SK-N-SH (cell line): ENCODE data around the gene ZNF587B. TPM values are rescaled to one million over a fixed set of nuclear protein-coding genes. Genes with fewer than 3 reads are reported as not detected.
A peak's percentile ranks its signal among the peaks of the same experiment; 100 is the strongest.
"Not testable (repeated sequence)": the region's sequence is repeated elsewhere in the genome, so short reads cannot be mapped to it uniquely, and the experiment has no call there.

Experiments used
- CTCF ChIA-PET: fragments of 300-600, 350-600 bp; formaldehyde crosslinking; extraction: SDS; loops from one replicate; lab custom pipeline; 2021; lab: Yijun Ruan, JAX
- POLR2A ChIA-PET: fragments of 350-600 bp; sonication (Branson Sonifier 250); formaldehyde crosslinking; extraction: SDS; loops from one replicate; lab custom pipeline; 2020; ENCODE audit warnings: antibody characterized with exemption, inconsistent platforms; lab: Yijun Ruan, JAX
- DNase-seq: peaks from one replicate; pipeline ENCODE4 v3.0.0; 2012
- H2AFZ ChIP-seq: fragments of 200-600 bp; sonication (generic); 2 replicates; pipeline ENCODE4 v1.8.1; 2016; ENCODE audit warnings: antibody characterized with exemption, mild to moderate bottlenecking, low read depth
- H3F3A ChIP-seq: fragments of 200-600 bp; sonication (generic); replicated peaks from 2 replicates; pipeline ENCODE3; 2016; ENCODE audit warnings: antibody characterized with exemption, mild to moderate bottlenecking; ENCODE audit not compliant: insufficient read depth
- H3K27ac ChIP-seq, 2 experiments: fragments of 200-500 bp in 1 of 2; fragments of 200-600 bp in 1 of 2; sonication (Bioruptor generic) in 1 of 2; sonication (generic), shearing (Covaris generic) in 1 of 2; 2 replicates each; pipeline versions ENCODE4 v1.5.1 to v1.6.1; 2014 to 2016; ENCODE audit warnings: low read depth in 2 of 2, inconsistent platforms in 1 of 2, low read length in 1 of 2, mild to moderate bottlenecking in 1 of 2, mixed read lengths in 1 of 2
- H3K27me3 ChIP-seq: fragments of 200-600 bp; sonication (generic), shearing (Covaris generic); 2 replicates; pipeline ENCODE4 v1.6.1; 2016; ENCODE audit warnings: mixed run types; ENCODE audit not compliant: insufficient read depth
- H3K36me3 ChIP-seq, 2 experiments: fragments of 200-500 bp in 1 of 2; fragments of 200-600 bp in 1 of 2; sonication (Bioruptor generic) in 1 of 2; sonication (generic) in 1 of 2; replicated peaks in 1 of 2; 2 replicates each; pipeline versions ENCODE3 to v1.5.1; 2014 to 2016; ENCODE audit warnings: low read length in 1 of 2, mild to moderate bottlenecking in 1 of 2; ENCODE audit not compliant: insufficient read depth in 2 of 2, control insufficient read depth in 1 of 2
- H3K4me1 ChIP-seq, 2 experiments: fragments of 200-500 bp in 1 of 2; fragments of 200-600 bp in 1 of 2; sonication (Bioruptor generic) in 1 of 2; sonication (generic), shearing (Covaris generic) in 1 of 2; 2 replicates each; pipeline versions ENCODE4 v1.5.1 to v1.6.1; 2014 to 2016; ENCODE audit warnings: low read depth in 1 of 2, low read length in 1 of 2, mixed run types in 1 of 2; ENCODE audit not compliant: insufficient read depth in 2 of 2, control insufficient read depth in 1 of 2
- H3K4me2 ChIP-seq: fragments of 200-600 bp; sonication (generic), shearing (Covaris generic); 2 replicates; pipeline ENCODE4 v1.6.1; 2017; ENCODE audit warnings: mixed run types
- H3K4me3 ChIP-seq, 2 experiments: fragments of 200-500 bp in 1 of 2; fragments of 200-600 bp in 1 of 2; sonication (Bioruptor generic) in 1 of 2; sonication (generic), shearing (Covaris generic) in 1 of 2; 2 replicates each; pipeline versions ENCODE4 v1.5.1 to v1.8.1; 2014 to 2016; ENCODE audit warnings: low read depth in 2 of 2, inconsistent platforms in 1 of 2, low read length in 1 of 2, mild to moderate bottlenecking in 1 of 2, mixed read lengths in 1 of 2, moderate library complexity in 1 of 2
- H3K79me2 ChIP-seq: fragments of 200-600 bp; sonication (generic); 2 replicates; pipeline ENCODE4 v1.8.1; 2017; ENCODE audit warnings: mild to moderate bottlenecking; ENCODE audit not compliant: insufficient read depth
- H3K9ac ChIP-seq: fragments of 200-600 bp; sonication (generic); 2 replicates; pipeline ENCODE4 v1.6.1; 2017; ENCODE audit warnings: mixed run types
- H3K9me2 ChIP-seq: fragments of 200-600 bp; sonication (generic); 2 replicates; pipeline ENCODE4 v1.6.1; 2017; ENCODE audit warnings: mixed run types
- H3K9me3 ChIP-seq: fragments of 200-600 bp; sonication (generic); 2 replicates; pipeline ENCODE4 v1.6.1; 2017; ENCODE audit warnings: mixed run types, mild to moderate bottlenecking, moderate library complexity
- H4K20me1 ChIP-seq: fragments of 200-600 bp; sonication (generic); 2 replicates; pipeline ENCODE4 v1.6.1; 2017; ENCODE audit warnings: mild to moderate bottlenecking, mixed run types; ENCODE audit not compliant: insufficient read depth
- FOSL2 ChIP-seq: IDR thresholded peaks from 2 replicates; pipeline ENCODE4 v1.4.0; 2012; ENCODE audit warnings: low read depth, mild to moderate bottlenecking, moderate library complexity, borderline replicate concordance
- FOXJ3 ChIP-seq: sonication (generic); formaldehyde crosslinking; IDR thresholded peaks from 2 replicates; pipeline ENCODE4 v1.5.1; 2020; ENCODE audit warnings: mild to moderate bottlenecking, missing genetic modification reagents
- GABPA ChIP-seq: IDR thresholded peaks from 2 replicates; pipeline ENCODE4 v1.4.0; 2012; ENCODE audit warnings: low read depth, mild to moderate bottlenecking
- JUND ChIP-seq: IDR thresholded peaks from 2 replicates; pipeline ENCODE4 v1.4.0; 2012
- RAD21 ChIP-seq: IDR thresholded peaks from 2 replicates; pipeline ENCODE4 v1.6.1; 2012; ENCODE audit warnings: mild to moderate bottlenecking, low read length
- RFX5 ChIP-seq: IDR thresholded peaks from 2 replicates; pipeline ENCODE4 v1.6.1; 2012; ENCODE audit warnings: mild to moderate bottlenecking, improper control_type of control experiment, low read length
- RXRA ChIP-seq: IDR thresholded peaks from 2 replicates; pipeline ENCODE4 v1.4.0; 2012; ENCODE audit warnings: low read depth, mild to moderate bottlenecking, borderline replicate concordance
- SMC3 ChIP-seq: IDR thresholded peaks from 2 replicates; pipeline ENCODE4 v1.6.1; 2012; ENCODE audit warnings: low read depth, low read length, improper control_type of control experiment
- USF1 ChIP-seq: IDR thresholded peaks from 2 replicates; pipeline ENCODE4 v1.4.0; 2012; ENCODE audit warnings: low read depth, borderline replicate concordance
- WGBS: methylation state at CpG from one replicate; pipeline ENCODE4 v1.1.6; 2017; ENCODE audit warnings: low lambda C conversion rate; 5-methylcytosine and 5-hydroxymethylcytosine counted together
- polyA plus RNA-seq, 3 experiments: library from polyadenylated mRNA; depleted of rRNA; stranded (reverse); fragments of >200 nt; gene quantifications; 2 replicates each; pipeline ENCODE4 v1.2.3, GENCODE V29; 2012
- TF ChIP-seq, protein P1 (sequence below): IDR thresholded peaks from 2 replicates; pipeline ENCODE4 v1.4.0; 2012; ENCODE audit warnings: low read depth, borderline replicate concordance

ZNF587B gene
- polyA plus RNA-seq, 1 of the 3 experiments (the other 2 are of a cell fraction), result 2.4 TPM

- no peak for TF ChIP-seq SMC3
- peak; percentile 26; the same call in 1 of the 2 replicates for TF ChIP-seq RAD21
- no peak for TF ChIP-seq FOXJ3 (CRISPR knock-in tag)
- no peak for TF ChIP-seq FOSL2
- TF ChIP-seq RXRA, result no peak
- no peak for TF ChIP-seq JUND
- no peak for TF ChIP-seq USF1
- TF ChIP-seq GABPA, result peak; percentile 94
- TF ChIP-seq, protein P1, sequence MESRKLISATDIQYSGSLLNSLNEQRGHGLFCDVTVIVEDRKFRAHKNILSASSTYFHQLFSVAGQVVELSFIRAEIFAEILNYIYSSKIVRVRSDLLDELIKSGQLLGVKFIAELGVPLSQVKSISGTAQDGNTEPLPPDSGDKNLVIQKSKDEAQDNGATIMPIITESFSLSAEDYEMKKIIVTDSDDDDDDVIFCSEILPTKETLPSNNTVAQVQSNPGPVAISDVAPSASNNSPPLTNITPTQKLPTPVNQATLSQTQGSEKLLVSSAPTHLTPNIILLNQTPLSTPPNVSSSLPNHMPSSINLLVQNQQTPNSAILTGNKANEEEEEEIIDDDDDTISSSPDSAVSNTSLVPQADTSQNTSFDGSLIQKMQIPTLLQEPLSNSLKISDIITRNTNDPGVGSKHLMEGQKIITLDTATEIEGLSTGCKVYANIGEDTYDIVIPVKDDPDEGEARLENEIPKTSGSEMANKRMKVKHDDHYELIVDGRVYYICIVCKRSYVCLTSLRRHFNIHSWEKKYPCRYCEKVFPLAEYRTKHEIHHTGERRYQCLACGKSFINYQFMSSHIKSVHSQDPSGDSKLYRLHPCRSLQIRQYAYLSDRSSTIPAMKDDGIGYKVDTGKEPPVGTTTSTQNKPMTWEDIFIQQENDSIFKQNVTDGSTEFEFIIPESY, result no peak
These were observed 10.5 kb upstream of the ZNF587B start (continued) for GRCh38 chr19:57819475-57820148.

DNA sequence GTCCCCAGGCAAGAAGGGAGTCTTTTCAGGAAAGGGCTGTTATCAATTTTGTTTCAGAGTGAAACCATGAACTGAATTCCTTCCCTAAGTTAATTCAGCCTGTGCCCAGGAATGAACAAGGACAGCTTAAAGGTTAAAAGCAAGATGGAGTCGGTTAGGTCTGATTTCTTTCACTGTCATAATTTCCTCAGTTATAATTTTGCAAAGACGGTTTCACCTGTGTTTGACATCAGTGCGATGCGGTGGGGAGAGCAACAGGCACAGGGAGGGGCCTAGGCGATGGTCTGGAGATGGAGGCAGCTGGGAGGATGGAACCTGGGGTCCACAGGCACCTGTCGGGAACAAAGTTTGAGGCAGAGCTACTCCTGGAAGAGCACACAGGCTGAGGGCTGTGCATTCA, 9.5 kb upstream of the ZNF587B start:
- WGBS, result 52% methylated on average over 6 of the region's 6 CpGs
- H3K4me2 ChIP-seq, result peak overlapping the region; percentile 88
- peaks cover 63% of the 10 kb centered on the region for H3K79me2 ChIP-seq
- no peaks in the 10 kb centered on the region for H3K9me2 ChIP-seq
- no peak overlapping the region for H3K27ac ChIP-seq
- ChIA-PET POLR2A (no interaction called here), CTCF (interaction anchor here (1.0 to 1.8 kb wide), 2 partner anchors 9 to 335 kb away, joined by 5 read pairs; partner anchors contain the start of gene ZNF587B)
- H2AFZ ChIP-seq, result no peak overlapping the region
- H3F3A ChIP-seq, result no peaks in the 10 kb centered on the region
- peak overlapping the region; percentile 92 to 98 for H3K4me3 ChIP-seq
- H3K9me3 ChIP-seq, result no peaks in the 10 kb centered on the region
- no peaks in the 10 kb centered on the region for H3K27me3 ChIP-seq
- H3K4me1 ChIP-seq, result peaks cover 0 to 6% of the 10 kb centered on the region in 2 experiments; a peak in 2 of 4 replicates
- peak overlapping the region; percentile 91 for H3K9ac ChIP-seq
- no peak for DNase-seq
- no peak for TF ChIP-seq RFX5
- peaks cover 0 to 7% of the 10 kb centered on the region in 2 experiments for H3K36me3 ChIP-seq
- H4K20me1 ChIP-seq, result 0 out of 2 replicates have a peak, but pooled peaks cover 3% of the 10 kb centered on the region

GRCh38 chr19:57821095-57821494, 9.0 kb upstream of the ZNF587B start:
- Histone ChIP-seq H3K79me2 (peaks cover 68% of the 10 kb centered on the region), H3K4me2 (peak overlapping the region; percentile 88; the same call in 1 of the 2 replicates)
- H3K9ac ChIP-seq, H3F3A ChIP-seq, H3K4me1 ChIP-seq, POLR2A ChIA-PET, H3K9me2 ChIP-seq, H4K20me1 ChIP-seq, H3K4me3 ChIP-seq, H3K27ac ChIP-seq, H3K36me3 ChIP-seq, H3K27me3 ChIP-seq, H2AFZ ChIP-seq, H3K9me3 ChIP-seq, DNase-seq, CTCF ChIA-PET: not testable (repeated sequence)
- 94% methylated on average over 2 of the region's 3 CpGs for WGBS

DNA sequence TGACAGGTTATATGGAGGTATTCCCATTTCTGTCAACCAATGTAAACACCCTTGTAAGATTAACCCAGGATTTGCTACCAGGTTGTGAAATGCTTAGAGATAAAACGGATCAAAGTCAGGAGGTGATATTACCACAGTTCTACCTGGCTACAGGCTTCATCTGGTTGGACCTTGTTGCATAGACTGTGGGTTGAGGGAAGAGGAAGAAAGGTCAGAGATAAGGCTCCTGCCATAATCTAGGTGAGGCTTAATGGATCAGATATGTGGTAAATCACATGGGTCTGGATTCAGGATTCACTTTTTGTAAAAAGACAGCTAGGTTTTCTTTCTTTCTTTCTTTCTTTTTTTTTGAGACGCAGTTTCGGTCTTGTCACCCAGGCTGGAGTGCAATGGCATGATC, 8.6 kb upstream of the ZNF587B start:
- H3K4me1 ChIP-seq, H4K20me1 ChIP-seq, H3K27ac ChIP-seq, H3K36me3 ChIP-seq, POLR2A ChIA-PET, H3K9me3 ChIP-seq, H3F3A ChIP-seq, H3K27me3 ChIP-seq, DNase-seq, H3K9ac ChIP-seq, H3K4me3 ChIP-seq, H3K4me2 ChIP-seq, H3K9me2 ChIP-seq, H2AFZ ChIP-seq, CTCF ChIA-PET: not testable (repeated sequence)
- WGBS, result 92% methylated on average over 2 of the region's 3 CpGs
- peaks cover 72% of the 10 kb centered on the region for H3K79me2 ChIP-seq

DNA sequence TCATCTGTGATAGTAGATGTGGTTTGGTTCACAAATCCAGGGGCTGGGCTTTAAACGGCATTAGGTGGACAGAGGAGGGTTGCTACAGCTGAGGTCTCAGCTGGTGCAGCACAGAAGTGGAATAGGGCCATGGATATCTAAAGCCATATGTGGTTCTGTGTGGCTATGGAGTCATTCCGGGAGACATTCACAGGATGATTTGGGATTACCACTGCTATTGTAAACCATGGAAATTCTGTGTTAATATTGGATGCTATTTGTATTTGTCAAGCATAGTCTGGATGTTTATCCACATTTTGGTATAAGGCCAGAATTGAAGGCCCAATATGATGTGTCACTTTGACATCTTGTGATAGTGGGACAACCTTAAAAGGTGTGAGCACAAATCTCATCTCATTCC, 6.9 kb upstream of the ZNF587B start:
- H3K4me2 ChIP-seq, CTCF ChIA-PET, H3K4me1 ChIP-seq, H3K9me3 ChIP-seq, POLR2A ChIA-PET, H3K4me3 ChIP-seq, DNase-seq, H4K20me1 ChIP-seq, H3K27me3 ChIP-seq, H3K9me2 ChIP-seq, H3F3A ChIP-seq, H3K27ac ChIP-seq, H2AFZ ChIP-seq, H3K9ac ChIP-seq: not testable (repeated sequence)
- Histone ChIP-seq H3K79me2 (peaks cover 87% of the 10 kb centered on the region), H3K36me3 (peaks cover 5 to 12% of the 10 kb centered on the region in 2 experiments)
- 86% methylated on average over 2 of the region's 2 CpGs for WGBS
